ENCODE results near the gene ELP5. TPM values are rescaled to one million over a fixed set of nuclear protein-coding genes. Genes with fewer than 3 reads are reported as not detected.

The ELP5 gene
- total and polyA plus RNA-seq, 2 experiments from 2014 or later = 38.3 to 41.4 TPM

DNA sequence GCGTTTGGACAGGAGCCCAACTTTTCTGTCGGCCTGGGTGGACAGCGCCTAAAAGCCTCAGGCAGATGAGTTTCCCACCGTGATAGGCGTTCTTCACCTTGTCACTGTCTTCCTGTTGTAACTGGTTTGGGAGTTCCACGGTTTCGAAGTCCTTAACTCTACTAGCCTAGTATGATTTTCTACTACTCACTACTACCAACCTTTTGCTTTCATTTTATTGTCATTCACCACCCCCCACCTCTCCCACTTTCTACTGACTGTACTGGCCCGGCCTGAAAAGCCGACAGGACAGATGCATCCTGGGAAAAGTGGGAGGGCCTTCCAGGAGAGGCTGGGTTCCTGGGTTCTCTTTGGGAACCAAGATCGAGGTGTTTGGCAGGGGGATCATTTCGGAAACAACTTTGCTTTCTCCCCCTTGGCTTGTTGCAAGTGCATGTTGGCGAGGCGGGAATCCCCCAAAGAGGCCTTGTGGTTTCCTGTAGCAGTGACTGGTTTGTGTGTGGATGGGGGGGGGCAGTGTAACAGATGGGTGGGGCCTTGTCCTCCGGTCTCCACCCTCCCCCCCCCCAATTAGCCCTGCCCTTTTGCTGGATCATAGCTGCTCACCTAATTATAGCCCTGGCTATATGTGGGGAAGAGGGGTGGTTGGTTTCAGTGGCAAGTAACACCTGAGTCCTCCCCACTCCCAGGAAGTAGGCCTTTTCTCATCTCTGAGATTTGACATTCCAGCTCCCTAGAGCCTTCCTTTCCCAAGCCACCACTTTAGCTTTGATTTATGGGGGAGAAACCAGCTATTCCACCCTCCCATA, 56.8 kb downstream of the ELP5 start:
- H3K27ac ChIP-seq (ENCODE audit: low read depth) = peak overlapping the region; percentile 99
- peak overlapping the region; percentile 98 for H3K4me2 ChIP-seq
- H3K4me3 Mint-ChIP-seq = peak overlapping the region; percentile 98
- peak; percentile 91 for DNase-seq (ENCODE audit: low spot score)
- H2AFZ ChIP-seq = no peak overlapping the region
- peaks cover 39% of the 10 kb centered on the region for H3K27me3 Mint-ChIP-seq (ENCODE audit: insufficient read depth, low read depth, poor library complexity)
- H3K27ac Mint-ChIP-seq = peak overlapping the region; percentile 99
- H3K36me3 ChIP-seq (ENCODE audit: insufficient read depth) = peaks cover 34% of the 10 kb centered on the region
- H3K27me3 ChIP-seq (ENCODE audit: insufficient read depth) = no peaks in the 10 kb centered on the region
- H4K20me1 ChIP-seq (replicated peaks; ENCODE audit: insufficient read depth) = peaks cover 43% of the 10 kb centered on the region
- H3K79me2 ChIP-seq (replicated peaks; ENCODE audit: insufficient read depth) = peaks cover 37% of the 10 kb centered on the region
- H3K36me3 Mint-ChIP-seq (ENCODE audit: low read depth) = peaks cover 56% of the 10 kb centered on the region
- H3F3A ChIP-seq (replicated peaks; ENCODE audit: low read depth) = peaks cover 60% of the 10 kb centered on the region
- peaks cover 21% of the 10 kb centered on the region; the same call in 1 of the 2 replicates for H3K4me1 ChIP-seq (ENCODE audit: insufficient read depth)
- ATAC-seq = peak; percentile 33
- H3K9me2 ChIP-seq (ENCODE audit: insufficient read depth) = no peaks in the 10 kb centered on the region
- H3K4me1 Mint-ChIP-seq = peaks cover 46% of the 10 kb centered on the region
- peak overlapping the region; percentile 98 for H3K4me3 ChIP-seq
- TF ChIP-seq POLR2AphosphoS5 (IDR thresholded peaks at IDR 0.05; ENCODE audit: low read depth) = peak; percentile 53
- no peak for TF ChIP-seq EZH2 (IDR thresholded peaks at IDR 0.05; ENCODE audit: low read depth, unreplicated experiment)
- TF ChIP-seq, protein P1, sequence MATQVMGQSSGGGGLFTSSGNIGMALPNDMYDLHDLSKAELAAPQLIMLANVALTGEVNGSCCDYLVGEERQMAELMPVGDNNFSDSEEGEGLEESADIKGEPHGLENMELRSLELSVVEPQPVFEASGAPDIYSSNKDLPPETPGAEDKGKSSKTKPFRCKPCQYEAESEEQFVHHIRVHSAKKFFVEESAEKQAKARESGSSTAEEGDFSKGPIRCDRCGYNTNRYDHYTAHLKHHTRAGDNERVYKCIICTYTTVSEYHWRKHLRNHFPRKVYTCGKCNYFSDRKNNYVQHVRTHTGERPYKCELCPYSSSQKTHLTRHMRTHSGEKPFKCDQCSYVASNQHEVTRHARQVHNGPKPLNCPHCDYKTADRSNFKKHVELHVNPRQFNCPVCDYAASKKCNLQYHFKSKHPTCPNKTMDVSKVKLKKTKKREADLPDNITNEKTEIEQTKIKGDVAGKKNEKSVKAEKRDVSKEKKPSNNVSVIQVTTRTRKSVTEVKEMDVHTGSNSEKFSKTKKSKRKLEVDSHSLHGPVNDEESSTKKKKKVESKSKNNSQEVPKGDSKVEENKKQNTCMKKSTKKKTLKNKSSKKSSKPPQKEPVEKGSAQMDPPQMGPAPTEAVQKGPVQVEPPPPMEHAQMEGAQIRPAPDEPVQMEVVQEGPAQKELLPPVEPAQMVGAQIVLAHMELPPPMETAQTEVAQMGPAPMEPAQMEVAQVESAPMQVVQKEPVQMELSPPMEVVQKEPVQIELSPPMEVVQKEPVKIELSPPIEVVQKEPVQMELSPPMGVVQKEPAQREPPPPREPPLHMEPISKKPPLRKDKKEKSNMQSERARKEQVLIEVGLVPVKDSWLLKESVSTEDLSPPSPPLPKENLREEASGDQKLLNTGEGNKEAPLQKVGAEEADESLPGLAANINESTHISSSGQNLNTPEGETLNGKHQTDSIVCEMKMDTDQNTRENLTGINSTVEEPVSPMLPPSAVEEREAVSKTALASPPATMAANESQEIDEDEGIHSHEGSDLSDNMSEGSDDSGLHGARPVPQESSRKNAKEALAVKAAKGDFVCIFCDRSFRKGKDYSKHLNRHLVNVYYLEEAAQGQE (IDR thresholded peaks at IDR 0.05; ENCODE audit: unreplicated experiment) = no peak
- peaks cover 9% of the 10 kb centered on the region; the same call in 2 of the 3 replicates for H3K9me3 Mint-ChIP-seq

MicroRNA genes within 50 kb of the gene (microRNA counts, 767-probe panel; counts per million panel counts)
- microRNA hsa-miR-324-3p (not detected), microRNA hsa-miR-324-5p (not detected)

Small RNA genes within 50 kb of the gene (microRNA-seq; reads per million reads assigned to microRNA genes)
- gene MIR324 = 341 reads per million, percentile 80 among the genes with 10 or more reads in this experiment

Small RNA genes within 50 kb of the gene (small RNA-seq; reads per million reads assigned to genes)
- 1.5 reads per million, percentile 74 among the genes with 10 or more reads in this experiment for gene MIR324 (ENCODE audit: low replicate concordance)
- gene RF00019 (ENCODE audit: low replicate concordance) = not detected

Other genes with a start within 250 kb of the ELP5 start
Only the 30 nearest of the 35 such genes appear.
- 4.4 and 4.7 TPM in 2 replicates for gene SLC16A13, start 216.2 kb upstream of the ELP5 start, total RNA-seq (2014; rRNA removed; shearing (Covaris generic))
- gene SLC16A13, start 216.2 kb upstream of the ELP5 start, polyA plus RNA-seq (2016; fragmentation: Nextera tagmentation; extraction: Ambion mirVana) = 1.2 and 2.2 TPM in 2 replicates
- gene SLC16A11, start 208.1 kb upstream of the ELP5 start, total RNA-seq (2014; rRNA removed; shearing (Covaris generic)) = 0.42 TPM in 1 of 2 replicates, not detected in the other
- 0.68 and 1.4 TPM in 2 replicates for gene SLC16A11, start 208.1 kb upstream of the ELP5 start, polyA plus RNA-seq (2016; fragmentation: Nextera tagmentation; extraction: Ambion mirVana)
- not detected in 2 replicates for gene CLEC10A, start 172.0 kb upstream of the ELP5 start, total RNA-seq (2014; rRNA removed; shearing (Covaris generic))
- gene CLEC10A, start 172.0 kb upstream of the ELP5 start, polyA plus RNA-seq (2016; fragmentation: Nextera tagmentation; extraction: Ambion mirVana) = not detected in 2 replicates
- 0.97 TPM in 1 of 2 replicates, not detected in the other for gene ASGR2, start 137.4 kb upstream of the ELP5 start, total RNA-seq (2014; rRNA removed; shearing (Covaris generic))
- gene ASGR2, start 137.4 kb upstream of the ELP5 start, polyA plus RNA-seq (2016; fragmentation: Nextera tagmentation; extraction: Ambion mirVana) = not detected in 2 replicates
- gene ASGR1, start 72.8 kb upstream of the ELP5 start, total RNA-seq (2014; rRNA removed; shearing (Covaris generic)) = 5.3 and 9.0 TPM in 2 replicates
- gene ASGR1, start 72.8 kb upstream of the ELP5 start, polyA plus RNA-seq (2016; fragmentation: Nextera tagmentation; extraction: Ambion mirVana) = 5.9 and 8.3 TPM in 2 replicates
- gene DLG4, start 32.4 kb upstream of the ELP5 start, total RNA-seq (2014; rRNA removed; shearing (Covaris generic)) = 28.7 and 31.0 TPM in 2 replicates
- gene DLG4, start 32.4 kb upstream of the ELP5 start, polyA plus RNA-seq (2016; fragmentation: Nextera tagmentation; extraction: Ambion mirVana) = 7.7 and 11.1 TPM in 2 replicates
- gene ACADVL, start 32.3 kb upstream of the ELP5 start, total RNA-seq (2014; rRNA removed; shearing (Covaris generic)) = 108 and 152 TPM in 2 replicates
- 139 and 156 TPM in 2 replicates for gene ACADVL, start 32.3 kb upstream of the ELP5 start, polyA plus RNA-seq (2016; fragmentation: Nextera tagmentation; extraction: Ambion mirVana)
- 53.9 and 80.6 TPM in 2 replicates for gene DVL2, start 17.7 kb upstream of the ELP5 start, total RNA-seq (2014; rRNA removed; shearing (Covaris generic))
- 17.6 and 19.7 TPM in 2 replicates for gene DVL2, start 17.7 kb upstream of the ELP5 start, polyA plus RNA-seq (2016; fragmentation: Nextera tagmentation; extraction: Ambion mirVana)
- gene PHF23, start 12.8 kb upstream of the ELP5 start, total RNA-seq (2014; rRNA removed; shearing (Covaris generic)) = 33.2 and 51.0 TPM in 2 replicates
- gene PHF23, start 12.8 kb upstream of the ELP5 start, polyA plus RNA-seq (2016; fragmentation: Nextera tagmentation; extraction: Ambion mirVana) = 35.4 and 36.6 TPM in 2 replicates
- gene GABARAP, start 9.8 kb upstream of the ELP5 start, total RNA-seq (2014; rRNA removed; shearing (Covaris generic)) = 88.8 and 128 TPM in 2 replicates
- gene GABARAP, start 9.8 kb upstream of the ELP5 start, polyA plus RNA-seq (2016; fragmentation: Nextera tagmentation; extraction: Ambion mirVana) = 497 and 520 TPM in 2 replicates
- gene CTDNEP1, start 481 bp upstream of the ELP5 start, total RNA-seq (2014; rRNA removed; shearing (Covaris generic)) = 93.4 and 109 TPM in 2 replicates
- 48.1 and 55.2 TPM in 2 replicates for gene CTDNEP1, start 481 bp upstream of the ELP5 start, polyA plus RNA-seq (2016; fragmentation: Nextera tagmentation; extraction: Ambion mirVana)
- gene CLDN7, start 10.3 kb downstream of the ELP5 start, total RNA-seq (2014; rRNA removed; shearing (Covaris generic)) = 111 and 117 TPM in 2 replicates
- 46.1 and 50.7 TPM in 2 replicates for gene CLDN7, start 10.3 kb downstream of the ELP5 start, polyA plus RNA-seq (2016; fragmentation: Nextera tagmentation; extraction: Ambion mirVana)
- gene SLC2A4, start 29.5 kb downstream of the ELP5 start, total RNA-seq (2014; rRNA removed; shearing (Covaris generic)) = 10.2 and 13.6 TPM in 2 replicates
- gene SLC2A4, start 29.5 kb downstream of the ELP5 start, polyA plus RNA-seq (2016; fragmentation: Nextera tagmentation; extraction: Ambion mirVana) = 6.3 and 6.9 TPM in 2 replicates
- gene YBX2, start 42.4 kb downstream of the ELP5 start, total RNA-seq (2014; rRNA removed; shearing (Covaris generic)) = 20.6 and 36.5 TPM in 2 replicates
- gene YBX2, start 42.4 kb downstream of the ELP5 start, polyA plus RNA-seq (2016; fragmentation: Nextera tagmentation; extraction: Ambion mirVana) = 22.1 and 22.5 TPM in 2 replicates
- gene EIF5A, start 55.4 kb downstream of the ELP5 start, total RNA-seq (2014; rRNA removed; shearing (Covaris generic)) = 791 and 833 TPM in 2 replicates
- 1,562 and 1,621 TPM in 2 replicates for gene EIF5A, start 55.4 kb downstream of the ELP5 start, polyA plus RNA-seq (2016; fragmentation: Nextera tagmentation; extraction: Ambion mirVana)
- 64.8 and 83.4 TPM in 2 replicates for gene GPS2, start 63.1 kb downstream of the ELP5 start, total RNA-seq (2014; rRNA removed; shearing (Covaris generic))
- 117 and 122 TPM in 2 replicates for gene GPS2, start 63.1 kb downstream of the ELP5 start, polyA plus RNA-seq (2016; fragmentation: Nextera tagmentation; extraction: Ambion mirVana)
- 36.8 and 42.3 TPM in 2 replicates for gene NEURL4, start 77.1 kb downstream of the ELP5 start, total RNA-seq (2014; rRNA removed; shearing (Covaris generic))
- 6.3 and 6.7 TPM in 2 replicates for gene NEURL4, start 77.1 kb downstream of the ELP5 start, polyA plus RNA-seq (2016; fragmentation: Nextera tagmentation; extraction: Ambion mirVana)
- 30.7 and 35.8 TPM in 2 replicates for gene ACAP1, start 84.3 kb downstream of the ELP5 start, total RNA-seq (2014; rRNA removed; shearing (Covaris generic))
- gene ACAP1, start 84.3 kb downstream of the ELP5 start, polyA plus RNA-seq (2016; fragmentation: Nextera tagmentation; extraction: Ambion mirVana) = 40.1 and 43.9 TPM in 2 replicates
- gene KCTD11, start 99.9 kb downstream of the ELP5 start, total RNA-seq (2014; rRNA removed; shearing (Covaris generic)) = 7.7 and 8.8 TPM in 2 replicates
- gene KCTD11, start 99.9 kb downstream of the ELP5 start, polyA plus RNA-seq (2016; fragmentation: Nextera tagmentation; extraction: Ambion mirVana) = 2.2 and 2.3 TPM in 2 replicates
- not detected in 2 replicates for gene TMEM95, start 102.9 kb downstream of the ELP5 start, total RNA-seq (2014; rRNA removed; shearing (Covaris generic))
- not detected in 2 replicates for gene TMEM95, start 102.9 kb downstream of the ELP5 start, polyA plus RNA-seq (2016; fragmentation: Nextera tagmentation; extraction: Ambion mirVana)
- gene TNK1, start 128.9 kb downstream of the ELP5 start, total RNA-seq (2014; rRNA removed; shearing (Covaris generic)) = 8.9 and 15.0 TPM in 2 replicates
- gene TNK1, start 128.9 kb downstream of the ELP5 start, polyA plus RNA-seq (2016; fragmentation: Nextera tagmentation; extraction: Ambion mirVana) = 6.1 TPM in 2 replicates
- gene PLSCR3, start 142.3 kb downstream of the ELP5 start, total RNA-seq (2014; rRNA removed; shearing (Covaris generic)) = 34.3 and 41.7 TPM in 2 replicates
- 29.5 and 30.0 TPM in 2 replicates for gene PLSCR3, start 142.3 kb downstream of the ELP5 start, polyA plus RNA-seq (2016; fragmentation: Nextera tagmentation; extraction: Ambion mirVana)
- 127 and 138 TPM in 2 replicates for gene TMEM256, start 151.9 kb downstream of the ELP5 start, total RNA-seq (2014; rRNA removed; shearing (Covaris generic))
- gene TMEM256, start 151.9 kb downstream of the ELP5 start, polyA plus RNA-seq (2016; fragmentation: Nextera tagmentation; extraction: Ambion mirVana) = 197 and 227 TPM in 2 replicates
- 26.8 and 38.7 TPM in 2 replicates for gene NLGN2, start 155.6 kb downstream of the ELP5 start, total RNA-seq (2014; rRNA removed; shearing (Covaris generic))
- 14.4 TPM in 2 replicates for gene NLGN2, start 155.6 kb downstream of the ELP5 start, polyA plus RNA-seq (2016; fragmentation: Nextera tagmentation; extraction: Ambion mirVana)
- gene SPEM1, start 168.1 kb downstream of the ELP5 start, total RNA-seq (2014; rRNA removed; shearing (Covaris generic)) = not detected in 2 replicates
- gene SPEM1, start 168.1 kb downstream of the ELP5 start, polyA plus RNA-seq (2016; fragmentation: Nextera tagmentation; extraction: Ambion mirVana) = not detected in 2 replicates
- gene SPEM2, start 173.4 kb downstream of the ELP5 start, total RNA-seq (2014; rRNA removed; shearing (Covaris generic)) = not detected in 2 replicates
- not detected in 2 replicates for gene SPEM2, start 173.4 kb downstream of the ELP5 start, polyA plus RNA-seq (2016; fragmentation: Nextera tagmentation; extraction: Ambion mirVana)
- not detected in 2 replicates for gene SPEM3, start 176.6 kb downstream of the ELP5 start, total RNA-seq (2014; rRNA removed; shearing (Covaris generic))
- not detected in 2 replicates for gene SPEM3, start 176.6 kb downstream of the ELP5 start, polyA plus RNA-seq (2016; fragmentation: Nextera tagmentation; extraction: Ambion mirVana)
- 15.1 and 23.2 TPM in 2 replicates for gene TMEM102, start 183.2 kb downstream of the ELP5 start, total RNA-seq (2014; rRNA removed; shearing (Covaris generic))
- 6.1 and 6.4 TPM in 2 replicates for gene TMEM102, start 183.2 kb downstream of the ELP5 start, polyA plus RNA-seq (2016; fragmentation: Nextera tagmentation; extraction: Ambion mirVana)
- gene FGF11, start 187.3 kb downstream of the ELP5 start, total RNA-seq (2014; rRNA removed; shearing (Covaris generic)) = 16.6 TPM in 2 replicates
- 11.1 and 13.3 TPM in 2 replicates for gene FGF11, start 187.3 kb downstream of the ELP5 start, polyA plus RNA-seq (2016; fragmentation: Nextera tagmentation; extraction: Ambion mirVana)
- gene CHRNB1, start 192.8 kb downstream of the ELP5 start, total RNA-seq (2014; rRNA removed; shearing (Covaris generic)) = 11.2 and 12.0 TPM in 2 replicates
- gene CHRNB1, start 192.8 kb downstream of the ELP5 start, polyA plus RNA-seq (2016; fragmentation: Nextera tagmentation; extraction: Ambion mirVana) = 10.0 and 11.1 TPM in 2 replicates

Measured in GM23338 (cell line).